K562 (cell line): Measurements from ENCODE around the gene CNOT11. TPM values are rescaled to one million over a fixed set of nuclear protein-coding genes. Genes with fewer than 3 reads are reported as not detected.

Experiments
- ATAC-seq: fragments of 200-7000 bp; cut with Tn5 transposase; 3 replicates; pipeline ENCODE4 v1.9.1; 2020; ENCODE audit warnings: moderate library complexity
- BruUV-seq: library from RNA; stranded (reverse); fragments of 400-500 nt; replicated peaks from 2 replicates; lab custom pipeline; 2021; lab: Mats Ljungman, UMichigan
- CTCF ChIA-PET: fragments of 300-600 bp; formaldehyde crosslinking; extraction: SDS; loops from one replicate; lab custom pipeline; 2021; ENCODE audit warnings: low intra/inter-chr PET ratio; lab: Yijun Ruan, JAX
- POLR2A ChIA-PET: fragments of 300-600, 350-650 bp; sonication (Branson Sonifier 250); formaldehyde crosslinking; extraction: SDS; loops from one replicate; lab custom pipeline; 2021; ENCODE audit warnings: antibody characterized with exemption, inconsistent platforms; lab: Yijun Ruan, JAX
- DNase-seq, 4 experiments: peaks; one replicate each; pipeline versions ENCODE4 v3.0.0 to v3.0.0-alpha.2; 2011 to 2018; ENCODE audit warnings: low spot score in 3 of 4, mixed read lengths in 3 of 4; ENCODE audit errors: extremely low read depth in 1 of 4
- FAIRE-seq: peaks from 2 replicates; lab custom pipeline; 2011; peaks lifted over from hg19 to GRCh38; lab: Jason Lieb, UNC
- H2AFZ ChIP-seq: 2 replicates; pipeline ENCODE4 v1.6.0; 2011; ENCODE audit warnings: low read depth, low read length, control low read depth, inconsistent platforms
- H3K27ac ChIP-seq: fragments of 200-600 bp; 3 replicates; pipeline ENCODE4 v1.8.0; 2011; ENCODE audit warnings: low read depth, mild to moderate bottlenecking, control low read depth, inconsistent platforms, low read length, moderate library complexity, mixed read lengths; ENCODE audit errors: extremely low read depth
- H3K27me3 ChIP-seq, 2 experiments: fragments of 300-600 bp in 1 of 2; 2 replicates in 1 of 2; 3 replicates in 1 of 2; pipeline versions ENCODE4 v1.6.0 to v1.8.0; 2011; ENCODE audit warnings: inconsistent platforms in 2 of 2, low read length in 2 of 2, mild to moderate bottlenecking in 1 of 2, mixed read lengths in 1 of 2, moderate library complexity in 1 of 2; ENCODE audit not compliant: control insufficient read depth in 2 of 2, insufficient read depth in 2 of 2
- H3K36me3 ChIP-seq: fragments of 300-600 bp; 3 replicates; pipeline ENCODE4 v1.8.0; 2011; ENCODE audit warnings: mild to moderate bottlenecking, low read length, inconsistent platforms; ENCODE audit not compliant: control insufficient read depth, insufficient read depth
- H3K4me1 ChIP-seq, 2 experiments: fragments of 200-600 bp in 1 of 2; replicated peaks in 1 of 2; 2 replicates in 1 of 2; 3 replicates in 1 of 2; pipeline versions ENCODE4 v1.5.1 to v1.8.0; 2011; ENCODE audit warnings: inconsistent platforms in 2 of 2, low read length in 2 of 2, mild to moderate bottlenecking in 1 of 2, mixed read lengths in 1 of 2, moderate library complexity in 1 of 2; ENCODE audit not compliant: control insufficient read depth in 2 of 2, insufficient read depth in 2 of 2
- H3K4me2 ChIP-seq: 2 replicates; pipeline ENCODE4 v1.6.1; 2011; ENCODE audit warnings: low read length, control low read depth, inconsistent platforms, mixed read lengths; ENCODE audit not compliant: insufficient read depth
- H3K4me3 ChIP-seq: fragments of 200-600 bp; sonication (generic), shearing (Covaris generic); 2 replicates; pipeline ENCODE4 v1.5.1; 2016; ENCODE audit warnings: control low read depth, inconsistent platforms
- H3K79me2 ChIP-seq: fragments of 200-600 bp; 3 replicates; pipeline ENCODE4 v1.8.0; 2011; ENCODE audit warnings: low read length, inconsistent platforms; ENCODE audit not compliant: control insufficient read depth, insufficient read depth
- H3K9ac ChIP-seq, 2 experiments: 2 replicates each; pipeline versions ENCODE4 v1.6.0 to v1.6.1; 2011; ENCODE audit warnings: low read depth in 2 of 2, low read length in 2 of 2, control low read depth in 1 of 2, inconsistent platforms in 1 of 2, mild to moderate bottlenecking in 1 of 2, mixed read lengths in 1 of 2; ENCODE audit not compliant: insufficient read depth in 1 of 2
- H3K9me1 ChIP-seq: one replicate; pipeline ENCODE4 v1.6.0; 2011; ENCODE audit warnings: inconsistent platforms, mild to moderate bottlenecking, low read length, moderate library complexity; ENCODE audit not compliant: control insufficient read depth, insufficient read depth
- H3K9me3 ChIP-seq: replicated peaks from 2 replicates; pipeline ENCODE4 v1.5.1; 2011; ENCODE audit warnings: low read depth, low read length, inconsistent platforms; ENCODE audit not compliant: control insufficient read depth, insufficient read depth
- H4K20me1 ChIP-seq: replicated peaks from 2 replicates; pipeline ENCODE4 v1.6.1; 2011; ENCODE audit warnings: low read length, inconsistent platforms, mixed read lengths; ENCODE audit not compliant: control insufficient read depth, insufficient read depth
- C11orf30 ChIP-seq: fragments of 450-650 bp; IDR thresholded peaks from 2 replicates; pipeline ENCODE4 v1.6.1; 2016; ENCODE audit warnings: low read depth, mild to moderate bottlenecking
- CC2D1A ChIP-seq: fragments of 450-650 bp; IDR thresholded peaks from 2 replicates; pipeline ENCODE4 v1.6.1; 2017; ENCODE audit warnings: mild to moderate bottlenecking
- CHAMP1 ChIP-seq: fragments of 450-650 bp; IDR thresholded peaks from 2 replicates; pipeline ENCODE4 v1.6.1; 2016; ENCODE audit warnings: mild to moderate bottlenecking
- MAFF ChIP-seq: IDR thresholded peaks from 2 replicates; pipeline ENCODE4 v1.6.1; 2012; ENCODE audit warnings: low read length, improper control_type of control experiment
- MAFG ChIP-seq: fragments of 450-650 bp; conservative IDR thresholded peaks from 2 replicates; pipeline ENCODE4 v1.6.1; 2016; ENCODE audit warnings: missing genetic modification characterization, missing compliant biosample characterization
- MAFK ChIP-seq: IDR thresholded peaks from 2 replicates; pipeline ENCODE4 v1.6.1; 2011; ENCODE audit warnings: low read length, improper control_type of control experiment
- MAZ ChIP-seq, 2 experiments: fragments of 450-650 bp in 1 of 2; sonication (generic) in 1 of 2; formaldehyde crosslinking; IDR thresholded peaks in 1 of 2; conservative IDR thresholded peaks in 1 of 2; 2 replicates each; pipeline versions ENCODE4 v1.4.0 to v1.5.0; 2020; ENCODE audit warnings: mild to moderate bottlenecking in 1 of 2, missing genetic modification reagents in 1 of 2
- MED1 ChIP-seq: sonication (generic); formaldehyde crosslinking; IDR thresholded peaks from 2 replicates; pipeline ENCODE4 v1.8.1; 2023; ENCODE audit warnings: missing genetic modification reagents, borderline replicate concordance
- THRAP3 ChIP-seq: fragments of 450-650 bp; IDR thresholded peaks from 2 replicates; pipeline ENCODE4 v1.6.1; 2016; ENCODE audit warnings: mild to moderate bottlenecking, inconsistent platforms, borderline replicate concordance
- WHSC1 ChIP-seq: IDR thresholded peaks from one replicate; pipeline ENCODE4 v1.6.1; 2012; ENCODE audit warnings: low read length, control low read depth, inconsistent platforms
- ZNF316 ChIP-seq: fragments of 450-650 bp; IDR thresholded peaks from 2 replicates; pipeline ENCODE4 v1.6.1; 2016
- ZNF644 ChIP-seq: fragments of 200-800 bp; sonication (Bioruptor generic); IDR thresholded peaks from 2 replicates; pipeline ENCODE4 v1.6.1; 2016; ENCODE audit warnings: low read depth, missing genetic modification characterization, missing compliant biosample characterization
- WGBS: fragments of 100-300 bp; shearing (Covaris generic); methylation state at CpG from one replicate; pipeline ENCODE4 v1.1.6; 2016; ENCODE audit warnings: low coverage, mixed read lengths; ENCODE audit not compliant: insufficient coverage; ENCODE audit errors: missing lambda C conversion rate; 5-methylcytosine and 5-hydroxymethylcytosine counted together
- in situ Hi-C: fragments of 300-500 bp; cut with MboI; formaldehyde crosslinking; loops from 4 replicates; pipeline ENCODE4 v1.15.0; 2018; ENCODE audit warnings: inconsistent platforms, mixed read lengths
- intact Hi-C: fragments of 100-400 bp; cut with micrococcal nuclease; formaldehyde crosslinking; loops from 2 replicates; pipeline ENCODE4 v1.14.2; 2022
- polyA plus RNA-seq, 8 experiments: library from polyadenylated mRNA; depleted of rRNA in 4 of 8; stranded (reverse) in 5 of 8; unstranded in 3 of 8; fragments of >200 nt; fragmentation: Nextera tagmentation in 2 of 8; fragmentation: Illumina TruSeq in 1 of 8; extraction: Ambion mirVana in 2 of 8; extraction: Trizol in 1 of 8; gene quantifications; 2 replicates each; pipeline versions ENCODE4 v1.2.1 to v1.2.3, GENCODE V29; 2011 to 2014; ENCODE audit warnings: inconsistent platforms in 1 of 8, missing spikeins in 1 of 8
- total RNA-seq, 7 experiments: library from RNA; depleted of rRNA in 6 of 7; stranded (reverse); fragments of >200 nt in 6 of 7; fragmentation: Illumina TruSeq in 2 of 7; extraction: Trizol in 2 of 7; gene quantifications; 2 replicates each; pipeline versions ENCODE4 v1.2.1 to v1.2.3, GENCODE V29; 2011 to 2021; ENCODE audit warnings: low replicate concordance in 1 of 7

Gene CNOT11
- total and polyA plus RNA-seq, 9 of the 15 experiments (the other 6 are each of a cell fraction or from before 2014, with no cell fraction given), result 12.7 to 163 (median 64.2) TPM

DNA sequence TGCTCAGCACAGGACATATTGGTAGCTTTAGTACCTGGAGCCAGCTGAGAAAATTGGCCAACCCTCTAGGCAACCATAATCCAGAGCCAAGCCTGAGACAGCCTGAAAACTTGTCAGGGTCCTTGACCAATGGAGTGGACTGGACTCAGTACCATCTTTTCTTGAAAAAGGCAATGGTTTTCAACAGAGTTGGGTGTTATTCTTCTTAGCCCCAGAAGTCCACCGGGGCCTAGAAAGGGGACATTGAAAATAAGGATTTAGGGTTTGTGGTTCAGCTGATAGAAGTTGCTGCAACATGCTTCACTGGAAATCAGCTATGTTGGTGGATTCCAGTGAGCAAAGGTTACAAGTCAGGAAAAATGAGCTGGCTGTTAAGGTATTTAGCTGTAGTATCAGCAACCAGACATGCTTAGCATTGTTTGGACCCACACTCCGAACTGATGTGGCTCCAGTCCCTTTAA lies 22.1 kb upstream of the CNOT11 start (continued):
- TF ChIP-seq CHAMP1, result no peak
- no peak for TF ChIP-seq WHSC1
- no peak for TF ChIP-seq CC2D1A
- no peak for TF ChIP-seq MED1 (CRISPR knock-in tag)

- Histone ChIP-seq H3K79me2 (peaks cover 18% of the 10 kb centered on the region; the same call in 1 of the 3 replicates), H3K9me1 (no peaks in the 10 kb centered on the region), H3K36me3 (no peaks in the 10 kb centered on the region; the same call in 2 of the 3 replicates), H3K9me3 (peaks cover 19% of the 10 kb centered on the region), H3K9ac (peak overlapping the region in 1 of 2 experiments; percentile 64; a peak in 2 of 4 replicates), H3K4me3 (peak overlapping the region; percentile 6; the same call in 1 of the 2 replicates), H3K27ac (peak overlapping the region; percentile 65), H4K20me1 (no peaks in the 10 kb centered on the region), H3K4me1 (peaks cover 0 to 16% of the 10 kb centered on the region in 2 experiments; a peak in 2 of 5 replicates), H2AFZ (peak overlapping the region; percentile 77), H3K4me2 (peak overlapping the region; percentile 79), H3K27me3 (no peaks in the 10 kb centered on the region)
- no TSS peak for BruUV-seq
- ATAC-seq (peak; percentile 30; the same call in 2 of the 3 replicates), DNase-seq (no peak), FAIRE-seq (no peak)
- TF ChIP-seq ZNF316 (peak; percentile 79), MAFG (tag) (peak; percentile 47; the same call in 1 of the 2 replicates), C11orf30 (peak; percentile 53; the same call in 1 of the 2 replicates), MAZ (CRISPR knock-in tag; conservative IDR thresholded peaks at IDR 0.05 in 1 of 2, IDR thresholded peaks at IDR 0.05 in 1 of 2) (no peak), MAFK (peak; percentile 24; the same call in 1 of the 2 replicates), THRAP3 (no peak), ZNF644 (no peak), MAFF (peak; percentile 29; the same call in 1 of the 2 replicates)
- CTCF ChIA-PET, result no interaction called here
- 75% methylated on average over 1 of the region's 1 CpG for WGBS
- intact Hi-C loops (no loop called here), in situ Hi-C loops (no loop called here)
- POLR2A ChIA-PET, result interaction anchor here (0.6 kb wide), 1 partner anchor 9 kb away, joined by 3 read pairs; no protein-coding TSS in a partner anchor
These were observed 21.4 kb upstream of the CNOT11 start for GRCh38 chr2:101231240-101231639.
